Adipose tissue (tissue), 3 donors: ENCODE data around the gene SLC5A6. TPM values are rescaled to one million over a fixed set of nuclear protein-coding genes. Genes with fewer than 3 reads are reported as not detected.

ENCODE experiments used
- H3K27ac ChIP-seq: one replicate; pipeline ENCODE4 v1.5.1; 2013; ENCODE audit warnings: low read depth, low read length
- WGBS, 3 donors: extraction: QIAGEN DNeasy Blood & Tissue Kit; methylation state at CpG; one replicate each; pipeline ENCODE4 v1.1.7; 2013; 5-methylcytosine and 5-hydroxymethylcytosine counted together
- polyA plus RNA-seq, 3 donors: library from polyadenylated mRNA; stranded (reverse); fragments of 200-250 nt; gene quantifications; one replicate each; pipeline ENCODE4 v1.2.3, GENCODE V29; 2013
- donor health status: healthy with polysubstance abuse.
- donor health status: Bipolar disorder and iron deficiency.
- donor health status: healthy.

SLC5A6 gene
- 100 to 1,000 TPM in 1 of 3 donors, 10 to 100 TPM in 2; 23.4 to 287 (median 33.4) TPM for polyA plus RNA-seq

- 0 to 1% (median 0%) methylated on average over 63 to 73 of the region's 73 CpGs for WGBS, 3 donors
- peak within 1 kb of the TSS; percentile 95 for H3K27ac ChIP-seq
Measured at GRCh38 chr2:27211943-27212625, at the start of gene SLC5A6, which contains the start of gene ATRAID. SLC5A6 (minus strand) TSS chr2:27212268; CDS start chr2:27207650, 4,618 bp downstream. ATRAID (plus strand) TSS chr2:27212041; CDS start chr2:27212369, 328 bp downstream.

- H3K27ac ChIP-seq = no peak overlapping the region
- 50 to 58% (median 52%) methylated on average over 11 of the region's 11 CpGs for WGBS, 3 donors
Measured at GRCh38 chr2:27261241-27261925, 49.3 kb upstream of the SLC5A6 start.

- H3K27ac ChIP-seq = no peak overlapping the region
Measured at GRCh38 chr2:27258051-27258450, 46.0 kb upstream of the SLC5A6 start.

GRCh38 chr2:27256855-27257454 is 44.9 kb upstream of the SLC5A6 start:
- 48 to 78% (median 72%) methylated on average over 2 to 7 of the region's 7 CpGs for WGBS, 3 donors
- no peak overlapping the region for H3K27ac ChIP-seq

More at GRCh38 chr2:27258051-27258450, 46.0 kb upstream of the SLC5A6 start:
- WGBS, 3 donors = 82 to 93% (median 88%) methylated on average over 8 of the region's 8 CpGs

- H3K27ac ChIP-seq = no peak overlapping the region
- WGBS, 3 donors = 11 to 43% (median 34%) methylated on average over 1 of the region's 1 CpG
Measured at GRCh38 chr2:27255660-27256059, 43.6 kb upstream of the SLC5A6 start.

DNA sequence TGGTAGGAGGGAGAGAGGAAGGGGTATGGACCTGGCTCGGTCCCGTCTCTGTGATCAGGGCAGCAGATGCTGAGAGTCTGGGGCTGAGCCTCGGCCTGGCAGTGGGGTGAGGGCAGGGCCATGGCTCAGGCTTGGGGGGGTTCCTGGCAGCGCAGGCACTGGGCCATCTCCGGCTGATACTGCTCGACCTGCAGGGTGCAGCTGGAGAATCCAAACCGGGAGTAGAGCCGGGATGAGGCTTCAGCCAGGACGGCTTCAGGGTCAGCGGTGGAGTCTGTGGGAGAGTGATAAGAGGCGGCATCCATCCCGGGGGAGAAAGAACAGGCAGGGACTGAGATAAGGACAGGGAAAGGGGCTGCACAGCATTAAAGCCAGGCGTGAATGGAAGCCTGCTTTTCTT is 43.1 kb upstream of the SLC5A6 start:
- H3K27ac ChIP-seq = no peak overlapping the region
- 21 to 43% (median 42%) methylated on average over 12 to 13 of the region's 13 CpGs for WGBS, 3 donors

DNA sequence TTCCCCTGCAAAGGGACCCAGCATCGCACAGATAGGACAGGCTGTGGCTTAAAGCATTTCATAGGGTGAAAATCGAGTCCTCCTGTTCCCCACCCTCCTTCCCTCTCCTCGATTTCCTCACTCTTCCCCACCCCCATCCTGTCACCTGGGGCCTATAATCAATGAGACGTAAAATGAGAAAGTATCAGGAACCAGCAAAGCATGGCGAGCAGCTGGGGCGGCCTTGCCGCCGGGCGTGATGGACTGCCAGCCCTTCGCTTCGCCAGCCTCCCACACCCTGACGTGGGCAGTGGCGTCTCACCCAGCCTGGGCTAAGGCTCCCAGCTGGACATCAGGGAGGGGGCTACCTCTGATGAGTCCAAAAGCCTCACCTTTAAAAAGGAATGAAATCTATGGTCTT is 39.7 kb upstream of the SLC5A6 start:
- no peak overlapping the region for H3K27ac ChIP-seq
- WGBS, 3 donors = 78 to 79% (median 79%) methylated on average over 13 of the region's 13 CpGs

- 54 to 68% (median 61%) methylated on average over 12 to 13 of the region's 13 CpGs for WGBS, 3 donors
Measured at GRCh38 chr2:27250652-27251379, 38.7 kb upstream of the SLC5A6 start.

GRCh38 chr2:27249891-27250651 is 38.0 kb upstream of the SLC5A6 start:
- no peak overlapping the region for H3K27ac ChIP-seq
- 20 to 23% (median 22%) methylated on average over 19 to 22 of the region's 22 CpGs for WGBS, 3 donors

More at GRCh38 chr2:27250652-27251379, 38.7 kb upstream of the SLC5A6 start:
- no peak overlapping the region for H3K27ac ChIP-seq

DNA sequence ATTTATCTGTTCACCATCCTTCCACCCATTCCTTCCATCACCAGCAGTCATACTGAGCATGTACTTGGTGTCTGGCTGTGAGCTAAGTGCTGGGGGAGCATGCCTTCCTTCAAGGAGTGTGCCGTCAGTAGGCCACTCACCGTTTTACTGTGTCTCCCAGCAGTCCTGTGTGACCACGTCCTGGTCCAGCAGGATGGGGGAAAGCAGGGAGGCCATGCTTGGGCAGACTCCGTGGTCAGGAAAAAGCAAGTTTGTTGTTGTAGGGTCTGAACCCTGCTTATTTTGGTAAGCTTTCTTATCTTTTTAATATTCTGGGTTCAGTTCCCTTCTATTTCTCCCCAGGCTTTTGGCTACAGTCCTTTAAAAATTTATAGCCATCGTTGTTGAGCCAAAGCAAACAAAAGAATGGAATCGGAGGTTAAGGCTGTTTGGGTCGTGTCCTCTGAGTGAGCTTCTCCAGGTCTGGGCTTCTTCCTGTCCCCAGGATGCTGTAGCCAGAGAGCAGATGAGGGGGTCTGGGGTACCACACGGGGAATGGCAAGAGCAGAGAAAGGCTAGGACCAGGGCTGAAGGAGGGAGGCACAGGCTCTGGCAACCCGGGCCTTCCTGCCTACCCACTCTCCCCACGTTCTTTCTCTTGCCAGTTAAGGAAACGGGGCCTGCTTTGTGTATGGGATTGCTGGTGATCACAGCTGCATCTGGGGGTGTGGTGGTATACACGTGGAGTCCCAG is 37.3 kb upstream of the SLC5A6 start:
- no peak overlapping the region for H3K27ac ChIP-seq
- 48 to 61% (median 61%) methylated on average over 12 of the region's 12 CpGs for WGBS, 3 donors

DNA sequence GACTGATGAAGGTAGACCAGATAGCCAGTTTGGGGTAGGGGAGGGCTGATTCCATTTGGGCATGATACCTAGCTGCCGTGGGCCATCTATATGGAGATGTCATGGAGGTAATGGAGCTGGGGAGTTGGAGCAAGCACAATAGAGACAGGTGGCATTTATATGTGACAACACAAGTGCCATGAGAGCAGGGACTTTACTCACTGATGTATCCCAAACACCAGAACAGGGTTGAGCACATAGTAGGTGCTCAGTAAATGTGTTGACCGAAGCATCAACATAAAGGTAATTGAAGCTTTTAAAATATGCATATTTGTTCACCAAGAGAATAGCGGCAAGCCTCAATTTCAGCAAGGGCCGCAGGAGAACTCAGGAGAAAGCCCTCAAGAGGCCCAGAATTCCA is 35.8 kb upstream of the SLC5A6 start:
- no peak overlapping the region for H3K27ac ChIP-seq
- 70 to 78% (median 75%) methylated on average over 4 of the region's 4 CpGs for WGBS, 3 donors

DNA sequence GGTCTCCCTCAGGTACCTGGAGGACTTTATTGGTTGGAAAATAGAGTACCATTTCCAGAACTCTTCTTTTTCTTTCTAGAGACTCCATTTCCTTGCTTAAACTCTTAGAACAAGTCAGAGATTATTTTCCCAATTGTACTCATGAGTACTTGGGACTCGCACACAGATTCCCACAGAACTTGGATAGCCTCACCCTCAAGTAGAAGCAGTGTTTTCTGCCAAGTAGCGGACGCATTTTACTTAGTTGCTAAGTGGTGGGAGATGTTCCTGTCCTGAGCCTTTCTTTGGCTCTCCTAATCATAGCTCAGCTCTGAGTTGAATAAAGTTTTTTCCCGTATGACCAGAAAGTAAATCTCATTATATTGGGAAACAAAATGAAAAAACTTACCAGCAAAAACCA is 33.6 kb upstream of the SLC5A6 start:
- H3K27ac ChIP-seq = no peak overlapping the region
- 65 to 84% (median 74%) methylated on average over 4 of the region's 4 CpGs for WGBS, 3 donors

DNA sequence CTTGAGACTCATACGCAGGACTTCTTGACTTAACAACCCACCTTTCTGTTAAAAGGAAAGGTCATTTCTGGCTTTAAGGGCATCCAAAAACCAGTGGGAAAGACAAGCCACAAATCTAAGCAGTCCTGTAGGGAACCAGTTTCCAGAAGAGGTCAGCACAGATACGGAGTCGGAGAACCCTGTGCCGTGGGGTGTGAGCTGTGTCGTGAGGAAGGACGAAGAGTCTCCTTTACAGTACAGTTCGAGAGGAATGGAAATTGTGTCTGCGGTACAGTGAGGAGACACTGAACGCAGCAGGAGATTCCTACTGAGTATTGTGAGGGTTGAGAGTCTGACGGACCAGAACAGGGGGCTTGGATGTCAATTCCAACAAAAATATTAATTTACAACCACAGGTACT is 33.0 kb upstream of the SLC5A6 start:
- no peak overlapping the region for H3K27ac ChIP-seq
- WGBS, 3 donors = 71 to 79% (median 76%) methylated on average over 10 of the region's 10 CpGs

GRCh38 chr2:27243391-27244130 is 31.5 kb upstream of the SLC5A6 start:
- WGBS, 3 donors = 86 to 91% (median 89%) methylated on average over 18 to 19 of the region's 19 CpGs
- no peak overlapping the region for H3K27ac ChIP-seq

- no peak overlapping the region for H3K27ac ChIP-seq
- WGBS, 3 donors = 94 to 96% (median 95%) methylated on average over 16 of the region's 16 CpGs
Measured at GRCh38 chr2:27242614-27242951, 30.5 kb upstream of the SLC5A6 start.

DNA sequence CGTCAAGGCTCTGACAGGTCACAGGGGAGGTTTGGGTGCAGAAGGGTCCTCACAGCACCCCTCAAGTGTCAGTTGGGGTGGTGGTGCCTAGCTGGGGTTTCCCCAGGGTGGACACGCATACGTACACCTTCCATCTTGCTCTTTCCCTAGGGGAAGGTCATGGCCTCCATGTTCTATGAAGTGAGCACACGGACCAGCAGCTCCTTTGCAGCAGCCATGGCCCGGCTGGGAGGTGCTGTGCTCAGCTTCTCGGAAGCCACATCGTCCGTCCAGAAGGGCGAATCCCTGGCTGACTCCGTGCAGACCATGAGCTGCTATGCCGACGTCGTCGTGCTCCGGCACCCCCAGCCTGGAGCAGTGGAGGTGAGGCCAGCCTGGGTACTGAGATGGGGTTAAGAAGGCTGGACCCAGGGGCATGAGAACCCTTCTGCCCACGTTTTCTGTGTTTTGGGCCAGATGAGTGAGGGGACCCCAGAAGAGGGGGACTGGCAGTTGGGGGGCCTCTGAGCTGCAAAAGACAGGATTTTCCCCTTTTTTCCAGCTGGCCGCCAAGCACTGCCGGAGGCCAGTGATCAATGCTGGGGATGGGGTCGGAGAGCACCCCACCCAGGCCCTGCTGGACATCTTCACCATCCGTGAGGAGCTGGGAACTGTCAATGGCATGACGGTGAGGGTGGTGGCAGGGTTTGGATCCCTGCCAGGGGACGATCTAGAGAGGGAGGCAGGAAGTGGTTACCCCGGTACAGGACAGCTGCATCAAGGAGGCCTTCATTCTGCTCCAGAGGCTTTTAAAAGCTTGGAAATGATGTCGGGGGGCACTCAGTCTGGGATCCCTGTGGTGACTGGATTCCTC is 29.9 kb upstream of the SLC5A6 start:
- H3K27ac ChIP-seq = no peak overlapping the region
- WGBS, 3 donors = 80 to 87% (median 83%) methylated on average over 24 of the region's 24 CpGs
